ENCODE data around the gene HECTD4. TPM values are rescaled to one million over a fixed set of nuclear protein-coding genes. Genes with fewer than 3 reads are reported as not detected.
A peak's percentile ranks its signal among the peaks of the same experiment; 100 is the strongest.

HECTD4 gene
- total and polyA plus RNA-seq, 9 of the 15 experiments (the other 6 are each of a cell fraction or from before 2014, with no cell fraction given) = 3.5 to 33.3 (median 13.5) TPM

DNA sequence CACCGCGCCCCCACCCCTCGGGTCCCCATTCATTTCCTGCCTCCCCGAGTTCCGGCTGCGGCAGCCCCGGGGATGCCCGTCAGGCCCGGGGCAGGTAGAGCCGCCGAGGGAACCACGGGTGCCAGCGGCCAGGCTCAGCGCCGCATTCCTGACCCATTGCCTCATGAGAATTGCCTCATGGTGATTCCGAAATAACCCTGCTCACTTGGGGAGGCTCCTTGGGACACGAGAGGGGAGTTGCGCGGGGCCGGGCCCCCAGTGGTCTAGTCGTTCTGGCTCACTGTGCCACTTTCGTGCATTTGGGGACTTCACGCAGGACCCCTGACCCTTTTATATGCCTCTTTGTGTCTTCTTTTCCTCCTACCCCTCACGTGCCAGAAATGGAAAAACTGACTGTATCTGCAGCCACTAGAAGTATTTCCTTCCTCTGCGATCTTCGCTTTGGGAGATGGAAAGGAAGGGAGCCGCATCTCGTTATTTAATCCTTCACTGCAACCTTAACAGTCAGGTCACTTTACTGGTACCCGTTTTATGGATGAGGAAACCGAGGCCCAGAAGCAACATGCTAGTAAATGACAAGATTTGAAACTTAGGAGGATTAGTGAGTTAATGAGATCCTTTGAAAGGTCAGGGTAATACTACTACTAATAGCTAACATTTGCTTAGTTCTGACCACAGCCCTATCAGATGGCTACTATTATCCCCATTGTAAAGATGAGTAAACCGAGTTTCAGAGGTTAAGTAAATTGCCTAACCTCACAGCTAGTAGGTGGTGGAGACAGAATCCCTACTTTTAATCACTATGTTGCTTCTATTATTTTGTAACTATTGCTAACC, 37.3 kb upstream of the HECTD4 start (continued):
- TF ChIP-seq, protein P1, sequence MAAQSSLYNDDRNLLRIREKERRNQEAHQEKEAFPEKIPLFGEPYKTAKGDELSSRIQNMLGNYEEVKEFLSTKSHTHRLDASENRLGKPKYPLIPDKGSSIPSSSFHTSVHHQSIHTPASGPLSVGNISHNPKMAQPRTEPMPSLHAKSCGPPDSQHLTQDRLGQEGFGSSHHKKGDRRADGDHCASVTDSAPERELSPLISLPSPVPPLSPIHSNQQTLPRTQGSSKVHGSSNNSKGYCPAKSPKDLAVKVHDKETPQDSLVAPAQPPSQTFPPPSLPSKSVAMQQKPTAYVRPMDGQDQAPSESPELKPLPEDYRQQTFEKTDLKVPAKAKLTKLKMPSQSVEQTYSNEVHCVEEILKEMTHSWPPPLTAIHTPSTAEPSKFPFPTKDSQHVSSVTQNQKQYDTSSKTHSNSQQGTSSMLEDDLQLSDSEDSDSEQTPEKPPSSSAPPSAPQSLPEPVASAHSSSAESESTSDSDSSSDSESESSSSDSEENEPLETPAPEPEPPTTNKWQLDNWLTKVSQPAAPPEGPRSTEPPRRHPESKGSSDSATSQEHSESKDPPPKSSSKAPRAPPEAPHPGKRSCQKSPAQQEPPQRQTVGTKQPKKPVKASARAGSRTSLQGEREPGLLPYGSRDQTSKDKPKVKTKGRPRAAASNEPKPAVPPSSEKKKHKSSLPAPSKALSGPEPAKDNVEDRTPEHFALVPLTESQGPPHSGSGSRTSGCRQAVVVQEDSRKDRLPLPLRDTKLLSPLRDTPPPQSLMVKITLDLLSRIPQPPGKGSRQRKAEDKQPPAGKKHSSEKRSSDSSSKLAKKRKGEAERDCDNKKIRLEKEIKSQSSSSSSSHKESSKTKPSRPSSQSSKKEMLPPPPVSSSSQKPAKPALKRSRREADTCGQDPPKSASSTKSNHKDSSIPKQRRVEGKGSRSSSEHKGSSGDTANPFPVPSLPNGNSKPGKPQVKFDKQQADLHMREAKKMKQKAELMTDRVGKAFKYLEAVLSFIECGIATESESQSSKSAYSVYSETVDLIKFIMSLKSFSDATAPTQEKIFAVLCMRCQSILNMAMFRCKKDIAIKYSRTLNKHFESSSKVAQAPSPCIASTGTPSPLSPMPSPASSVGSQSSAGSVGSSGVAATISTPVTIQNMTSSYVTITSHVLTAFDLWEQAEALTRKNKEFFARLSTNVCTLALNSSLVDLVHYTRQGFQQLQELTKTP (IDR thresholded peaks at IDR 0.05; ENCODE audit: low read depth in 1 of 2, partially characterized antibody in 2 of 2) = peak in 1 of 2 experiments; percentile 20
- TF ChIP-seq FUS (optimal IDR thresholded peaks at IDR 0.05; ENCODE audit: low read depth, low read length) (peak; percentile 8), CHD2 (IDR thresholded peaks at IDR 0.05; ENCODE audit: low read depth, low read length) (0 out of 2 replicates have a peak, but pooled peaks have one; percentile 6), ZNF3 (CRISPR knock-in tag; IDR thresholded peaks at IDR 0.05) (peak; percentile 57; the same call in 1 of the 2 replicates), ADNP (tag; IDR thresholded peaks at IDR 0.05) (peak; percentile 97), NR4A1 (CRISPR knock-in tag; IDR thresholded peaks at IDR 0.05) (no peak), NR4A1 (tag; IDR thresholded peaks at IDR 0.05) (no peak), ARID1B (IDR thresholded peaks at IDR 0.05) (0 out of 2 replicates have a peak, but pooled peaks have one; percentile 21), NCOA4 (IDR thresholded peaks at IDR 0.05; ENCODE audit: partially characterized antibody) (peak; percentile 15), CLOCK (CRISPR knock-in tag; IDR thresholded peaks at IDR 0.05; ENCODE audit: borderline replicate concordance) (no peak), JUN (IDR thresholded peaks at IDR 0.05; ENCODE audit: borderline replicate concordance, low read depth, low read length) (peak; percentile 60; the same call in 1 of the 2 replicates), JUN (CRISPR knock-in tag; IDR thresholded peaks at IDR 0.05; ENCODE audit: borderline replicate concordance) (peak; percentile 44; the same call in 1 of the 2 replicates)
- TF ChIP-seq, protein P2, sequence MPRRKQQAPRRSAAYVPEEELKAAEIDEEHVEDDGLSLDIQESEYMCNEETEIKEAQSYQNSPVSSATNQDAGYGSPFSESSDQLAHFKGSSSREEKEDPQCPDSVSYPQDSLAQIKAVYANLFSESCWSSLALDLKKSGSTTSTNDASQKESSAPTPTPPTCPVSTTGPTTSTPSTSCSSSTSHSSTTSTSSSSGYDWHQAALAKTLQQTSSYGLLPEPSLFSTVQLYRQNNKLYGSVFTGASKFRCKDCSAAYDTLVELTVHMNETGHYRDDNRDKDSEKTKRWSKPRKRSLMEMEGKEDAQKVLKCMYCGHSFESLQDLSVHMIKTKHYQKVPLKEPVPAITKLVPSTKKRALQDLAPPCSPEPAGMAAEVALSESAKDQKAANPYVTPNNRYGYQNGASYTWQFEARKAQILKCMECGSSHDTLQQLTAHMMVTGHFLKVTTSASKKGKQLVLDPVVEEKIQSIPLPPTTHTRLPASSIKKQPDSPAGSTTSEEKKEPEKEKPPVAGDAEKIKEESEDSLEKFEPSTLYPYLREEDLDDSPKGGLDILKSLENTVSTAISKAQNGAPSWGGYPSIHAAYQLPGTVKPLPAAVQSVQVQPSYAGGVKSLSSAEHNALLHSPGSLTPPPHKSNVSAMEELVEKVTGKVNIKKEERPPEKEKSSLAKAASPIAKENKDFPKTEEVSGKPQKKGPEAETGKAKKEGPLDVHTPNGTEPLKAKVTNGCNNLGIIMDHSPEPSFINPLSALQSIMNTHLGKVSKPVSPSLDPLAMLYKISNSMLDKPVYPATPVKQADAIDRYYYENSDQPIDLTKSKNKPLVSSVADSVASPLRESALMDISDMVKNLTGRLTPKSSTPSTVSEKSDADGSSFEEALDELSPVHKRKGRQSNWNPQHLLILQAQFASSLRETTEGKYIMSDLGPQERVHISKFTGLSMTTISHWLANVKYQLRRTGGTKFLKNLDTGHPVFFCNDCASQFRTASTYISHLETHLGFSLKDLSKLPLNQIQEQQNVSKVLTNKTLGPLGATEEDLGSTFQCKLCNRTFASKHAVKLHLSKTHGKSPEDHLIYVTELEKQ (CRISPR knock-in tag; IDR thresholded peaks at IDR 0.05) = no peak
- TF ChIP-seq, protein P3, sequence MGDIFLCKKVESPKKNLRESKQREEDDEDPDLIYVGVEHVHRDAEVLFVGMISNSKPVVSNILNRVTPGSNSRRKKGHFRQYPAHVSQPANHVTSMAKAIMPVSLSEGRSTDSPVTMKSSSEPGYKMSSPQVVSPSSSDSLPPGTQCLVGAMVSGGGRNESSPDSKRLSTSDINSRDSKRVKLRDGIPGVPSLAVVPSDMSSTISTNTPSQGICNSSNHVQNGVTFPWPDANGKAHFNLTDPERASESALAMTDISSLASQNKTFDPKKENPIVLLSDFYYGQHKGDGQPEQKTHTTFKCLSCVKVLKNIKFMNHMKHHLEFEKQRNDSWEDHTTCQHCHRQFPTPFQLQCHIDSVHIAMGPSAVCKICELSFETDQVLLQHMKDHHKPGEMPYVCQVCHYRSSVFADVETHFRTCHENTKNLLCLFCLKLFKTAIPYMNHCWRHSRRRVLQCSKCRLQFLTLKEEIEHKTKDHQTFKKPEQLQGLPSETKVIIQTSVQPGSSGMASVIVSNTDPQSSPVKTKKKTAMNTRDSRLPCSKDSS (IDR thresholded peaks at IDR 0.05; ENCODE audit: low read depth, partially characterized antibody) = no peak

Data from K562 (cell line).